Heart left ventricle (tissue), 13 donors: Measurements from ENCODE around the gene PEAK3.

Source experiments
- POLR2A ChIP-seq, 2 donors: fragments of 450-650 bp; IDR thresholded peaks; one replicate each; pipeline ENCODE4 v1.6.1; 2017; ENCODE audit warnings: antibody characterized with exemption in 2 of 2, mild to moderate bottlenecking in 2 of 2, moderate library complexity in 2 of 2
- TF ChIP-seq, protein P1 (sequence below), 12 donors: fragments of 200-600 bp; sonication (generic) in 4 of 12; IDR thresholded peaks; one replicate each; pipeline versions ENCODE4 v1.5.0 to v1.8.0; 2018 to 2022; ENCODE audit warnings: antibody characterized with exemption in 12 of 12, mild to moderate bottlenecking in 5 of 12
- donor health status: ischemic (EF 13 %, LVEDD 7.1; RV severe dilation, severe dysfunction).
- donor health status: DM: no; HTN: yes; CAD: no.
- donor health status: DM: no; HTN: no; CAD: no.
- donor health status: ischemic (EF 25% LVEDD 6.9; RV normal size, moderate dysfunction).
- donor health status: ischemic (EF 25% LVEDD 5.7; RV mildly dilated, moderate dysfunction).
- donor health status: ischemic (EF 35%, LVEDD 5.7; RV mildly dilated, moderate dysfunction).
- donor health status: nonischemic (EF 11% LVEDD 7.7; RV severe dilation, severe dysfunction).
- donor health status: DM: yes; HTN: yes; CAD: no.
- donor health status: PGD.
- donor health status: ischemic (EF 29% LVEDD 5.4; RV normal size, mild dysfunction).
- donor health status: nonischemic (EF 23%, LVEDD 6.1; RV moderate dilation, normal function).

DNA sequence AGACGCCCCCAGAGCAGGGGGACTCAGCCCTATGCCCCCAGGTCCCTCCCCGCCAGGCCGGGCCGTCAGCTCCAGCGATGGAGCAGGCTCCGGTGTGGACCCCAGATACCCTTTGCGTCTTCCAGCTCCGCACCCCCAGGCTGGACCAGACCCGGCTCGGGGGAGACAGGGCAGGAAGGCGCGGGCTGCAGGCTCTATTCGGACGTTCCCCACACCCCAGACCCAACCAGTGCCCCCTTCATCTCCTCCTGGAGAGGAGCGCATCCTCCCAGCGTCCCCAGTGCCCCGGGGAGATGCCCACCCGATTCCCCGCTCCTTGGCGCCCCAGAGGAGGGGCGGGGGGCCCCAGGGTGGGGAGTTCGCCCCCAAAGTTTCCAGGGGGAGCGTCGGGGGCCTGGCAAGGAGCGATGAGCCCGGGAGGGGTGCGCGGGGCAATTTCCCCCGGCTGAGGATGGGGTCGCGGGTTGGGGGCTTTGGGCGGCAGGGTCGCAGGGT lies 25.6 kb upstream of the PEAK3 start:
- no peak for TF ChIP-seq POLR2A (IDR thresholded peaks at IDR 0.05)
- TF ChIP-seq, protein P1, sequence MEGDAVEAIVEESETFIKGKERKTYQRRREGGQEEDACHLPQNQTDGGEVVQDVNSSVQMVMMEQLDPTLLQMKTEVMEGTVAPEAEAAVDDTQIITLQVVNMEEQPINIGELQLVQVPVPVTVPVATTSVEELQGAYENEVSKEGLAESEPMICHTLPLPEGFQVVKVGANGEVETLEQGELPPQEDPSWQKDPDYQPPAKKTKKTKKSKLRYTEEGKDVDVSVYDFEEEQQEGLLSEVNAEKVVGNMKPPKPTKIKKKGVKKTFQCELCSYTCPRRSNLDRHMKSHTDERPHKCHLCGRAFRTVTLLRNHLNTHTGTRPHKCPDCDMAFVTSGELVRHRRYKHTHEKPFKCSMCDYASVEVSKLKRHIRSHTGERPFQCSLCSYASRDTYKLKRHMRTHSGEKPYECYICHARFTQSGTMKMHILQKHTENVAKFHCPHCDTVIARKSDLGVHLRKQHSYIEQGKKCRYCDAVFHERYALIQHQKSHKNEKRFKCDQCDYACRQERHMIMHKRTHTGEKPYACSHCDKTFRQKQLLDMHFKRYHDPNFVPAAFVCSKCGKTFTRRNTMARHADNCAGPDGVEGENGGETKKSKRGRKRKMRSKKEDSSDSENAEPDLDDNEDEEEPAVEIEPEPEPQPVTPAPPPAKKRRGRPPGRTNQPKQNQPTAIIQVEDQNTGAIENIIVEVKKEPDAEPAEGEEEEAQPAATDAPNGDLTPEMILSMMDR (IDR thresholded peaks at IDR 0.05) = no peak
